ENCODE measurements around the gene FOXK1. TPM values are rescaled to one million over a fixed set of nuclear protein-coding genes. Genes with fewer than 3 reads are reported as not detected.
A peak's percentile ranks its signal among the peaks of the same experiment; 100 is the strongest.

The FOXK1 gene
- total RNA-seq, 6 experiments from 2014 or later: 3.8 to 8.4 (median 6.9) TPM

GRCh38 chr7:4737300-4737699 is 55.2 kb downstream of the FOXK1 start:
- Histone ChIP-seq H3K9me3 (no peaks in the 10 kb centered on the region), H3K27me3 (no peaks in the 10 kb centered on the region), H3K36me3 (peaks cover 0 to 12% (median 3%) of the 10 kb centered on the region in 4 donors), H3K4me1 (peaks cover 0 to 17% (median 5%) of the 10 kb centered on the region in 4 donors), H3K27ac (no peak overlapping the region), H3K4me3 (no peak overlapping the region)
- no peak for DNase-seq
- TF ChIP-seq POLR2A (IDR thresholded peaks at IDR 0.05): no peak
- TF ChIP-seq, protein P1, sequence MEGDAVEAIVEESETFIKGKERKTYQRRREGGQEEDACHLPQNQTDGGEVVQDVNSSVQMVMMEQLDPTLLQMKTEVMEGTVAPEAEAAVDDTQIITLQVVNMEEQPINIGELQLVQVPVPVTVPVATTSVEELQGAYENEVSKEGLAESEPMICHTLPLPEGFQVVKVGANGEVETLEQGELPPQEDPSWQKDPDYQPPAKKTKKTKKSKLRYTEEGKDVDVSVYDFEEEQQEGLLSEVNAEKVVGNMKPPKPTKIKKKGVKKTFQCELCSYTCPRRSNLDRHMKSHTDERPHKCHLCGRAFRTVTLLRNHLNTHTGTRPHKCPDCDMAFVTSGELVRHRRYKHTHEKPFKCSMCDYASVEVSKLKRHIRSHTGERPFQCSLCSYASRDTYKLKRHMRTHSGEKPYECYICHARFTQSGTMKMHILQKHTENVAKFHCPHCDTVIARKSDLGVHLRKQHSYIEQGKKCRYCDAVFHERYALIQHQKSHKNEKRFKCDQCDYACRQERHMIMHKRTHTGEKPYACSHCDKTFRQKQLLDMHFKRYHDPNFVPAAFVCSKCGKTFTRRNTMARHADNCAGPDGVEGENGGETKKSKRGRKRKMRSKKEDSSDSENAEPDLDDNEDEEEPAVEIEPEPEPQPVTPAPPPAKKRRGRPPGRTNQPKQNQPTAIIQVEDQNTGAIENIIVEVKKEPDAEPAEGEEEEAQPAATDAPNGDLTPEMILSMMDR (IDR thresholded peaks at IDR 0.05): no peak
- ATAC-seq: no peak
- WGBS (ENCODE audit: insufficient coverage, low coverage, low lambda C conversion rate, missing lambda C conversion rate): 84% methylated on average over 5 of the region's 15 CpGs
- intact Hi-C loops (cut with DNase I): no loop called here

DNA sequence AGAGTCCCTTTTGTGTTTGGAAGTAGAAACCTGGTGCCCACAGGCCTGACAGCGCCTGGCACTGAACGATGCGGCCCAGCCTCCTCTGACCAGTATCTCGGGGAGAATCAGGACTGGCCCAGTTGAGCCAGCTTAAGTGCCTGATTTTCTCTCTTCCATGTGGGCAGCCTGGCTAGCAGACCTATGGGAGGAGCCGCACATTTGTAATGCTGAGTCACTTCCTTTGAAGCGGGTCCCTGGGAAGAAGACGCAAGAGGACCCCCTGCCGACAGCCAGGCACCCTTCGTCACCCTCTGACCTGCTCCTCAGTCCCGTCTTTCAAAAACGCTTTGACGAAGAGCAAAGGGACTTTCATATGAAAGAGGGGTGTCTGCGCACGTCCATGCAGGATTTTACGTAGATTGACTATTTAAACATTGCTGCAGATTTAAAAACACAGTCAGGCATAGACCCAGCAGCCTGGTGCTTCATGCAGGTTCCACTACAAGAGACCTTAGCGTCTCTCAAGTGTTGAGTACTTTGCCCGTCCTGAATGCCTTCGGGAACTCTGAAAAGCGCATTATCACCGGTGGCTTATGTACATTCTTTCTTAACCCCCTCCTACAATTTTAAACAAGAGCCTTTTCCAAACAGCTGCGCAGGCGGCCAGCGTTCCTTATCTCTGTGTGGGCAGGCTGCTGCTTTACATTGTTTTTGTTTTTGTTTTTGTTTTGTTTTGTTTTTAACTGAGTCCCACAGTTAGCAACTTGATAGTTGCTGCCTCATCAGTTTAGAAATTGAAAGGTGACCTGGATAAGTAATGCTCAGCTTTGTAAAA is 56.8 kb downstream of the FOXK1 start:
- Histone ChIP-seq H3K9me3 (no peaks in the 10 kb centered on the region), H3K36me3 (peaks cover 0 to 12% (median 3%) of the 10 kb centered on the region in 4 donors), H3K27ac (peak overlapping the region; percentile 34 to 67 (median 56)), H3K4me1 (peaks cover 0 to 17% (median 5%) of the 10 kb centered on the region in 4 donors), H3K4me3 (peak overlapping the region in 2 of 3 donors; percentile 15 to 17), H3K27me3 (no peaks in the 10 kb centered on the region)
- TF ChIP-seq, protein P1 (IDR thresholded peaks at IDR 0.05): no peak
- no peak for TF ChIP-seq POLR2A (IDR thresholded peaks at IDR 0.05)
- WGBS (ENCODE audit: insufficient coverage, low coverage, low lambda C conversion rate, missing lambda C conversion rate): 31% methylated on average over 12 of the region's 23 CpGs
- DNase-seq (no peak), ATAC-seq (peak; percentile 45 to 67 (median 54))
- intact Hi-C loops (cut with DNase I): no loop called here

DNA sequence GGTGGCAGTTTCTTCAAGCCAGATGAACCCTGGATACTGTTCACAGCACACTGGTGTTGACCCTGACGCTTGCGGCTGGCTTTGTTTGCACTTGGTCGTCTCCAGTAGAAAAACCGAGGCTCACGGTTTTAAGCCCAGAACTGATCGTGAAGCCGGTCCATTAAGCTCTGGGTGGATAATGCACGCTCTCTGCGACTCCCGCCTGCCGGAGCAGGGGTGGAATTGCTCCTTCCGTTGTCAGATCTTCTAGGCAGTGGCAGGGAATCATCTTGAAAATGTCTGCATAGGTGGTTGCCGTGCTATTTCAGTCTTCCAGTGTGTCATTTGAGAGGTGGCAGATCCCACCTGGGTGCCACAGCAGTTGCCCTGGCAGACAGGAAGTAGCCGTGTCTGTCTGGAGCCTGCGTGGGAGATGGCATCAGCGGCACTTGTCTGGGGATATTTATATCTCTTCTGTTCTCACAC is 57.5 kb downstream of the FOXK1 start:
- H3K27ac ChIP-seq: peak overlapping the region; percentile 34 to 67 (median 56)
- DNase-seq (peak in 1 of 3 donors; percentile 66), ATAC-seq (peak; percentile 68 to 87 (median 78))
- H3K36me3 ChIP-seq: peaks cover 0 to 12% (median 3%) of the 10 kb centered on the region in 4 donors
- 14% methylated on average over 11 of the region's 16 CpGs for WGBS (ENCODE audit: insufficient coverage, low coverage, low lambda C conversion rate, missing lambda C conversion rate)
- TF ChIP-seq, protein P1 (IDR thresholded peaks at IDR 0.05): peak; percentile 15 to 28 (median 20)
- no peak for TF ChIP-seq POLR2A (IDR thresholded peaks at IDR 0.05)
- H3K27me3 ChIP-seq: no peaks in the 10 kb centered on the region
- intact Hi-C loops (cut with DNase I): no loop called here
- no peaks in the 10 kb centered on the region for H3K9me3 ChIP-seq
- peak overlapping the region in 1 of 3 donors; percentile 17 for H3K4me3 ChIP-seq
- peaks cover 0 to 23% (median 9%) of the 10 kb centered on the region in 4 donors for H3K4me1 ChIP-seq

DNA sequence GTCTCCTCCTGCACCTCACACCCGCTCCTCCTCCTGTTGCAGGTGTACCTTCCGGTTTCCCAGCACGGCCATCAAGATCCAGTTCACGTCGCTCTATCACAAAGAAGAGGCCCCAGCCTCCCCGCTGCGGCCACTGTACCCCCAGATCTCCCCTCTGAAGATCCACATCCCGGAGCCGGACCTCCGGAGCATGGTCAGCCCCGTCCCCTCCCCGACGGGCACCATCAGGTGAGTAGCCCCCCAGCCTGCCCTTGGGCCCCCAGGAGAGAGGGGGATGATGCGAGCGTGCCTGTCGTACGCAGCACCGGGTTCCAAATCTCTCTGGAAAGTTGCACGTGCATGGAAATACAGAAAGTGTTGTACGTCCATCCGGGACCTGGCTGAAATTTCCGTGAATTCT is 58.7 kb downstream of the FOXK1 start:
- Histone ChIP-seq H3K27me3 (no peaks in the 10 kb centered on the region), H3K27ac (no peak overlapping the region), H3K36me3 (peaks cover 0 to 12% (median 3%) of the 10 kb centered on the region in 4 donors), H3K9me3 (no peaks in the 10 kb centered on the region), H3K4me1 (peaks cover 0 to 30% (median 12%) of the 10 kb centered on the region in 4 donors), H3K4me3 (no peak overlapping the region)
- ATAC-seq (no peak), DNase-seq (no peak)
- TF ChIP-seq, protein P1 (IDR thresholded peaks at IDR 0.05): no peak
- no peak for TF ChIP-seq POLR2A (IDR thresholded peaks at IDR 0.05)
- intact Hi-C loops (cut with DNase I): no loop called here
- 95% methylated on average over 11 of the region's 22 CpGs for WGBS (ENCODE audit: insufficient coverage, low coverage, low lambda C conversion rate, missing lambda C conversion rate)

Data from right lobe of liver (tissue), 6 donors.